ENCODE measurements around the gene BRMS1L. TPM values are rescaled to one million over a fixed set of nuclear protein-coding genes. Genes with fewer than 3 reads are reported as not detected.

The BRMS1L gene
- total and polyA plus RNA-seq, 2 of the 4 experiments (the other 2 are of a cell fraction), result 1.8 to 6.2 TPM

GRCh38 chr14:35829449-35829848 lies 3.3 kb downstream of the BRMS1L start:
- WGBS, 2 experiments (ENCODE audit: extremely low coverage in 2 of 2, insufficient read length in 1 of 2), result no CpG with 5 or more reads among the region's 1 CpG

More at GRCh38 chr14:35829449-35829848, 3.3 kb downstream of the BRMS1L start:
- ATAC-seq (ENCODE audit: low read depth) (no peak), DNase-seq (peak; percentile 73)
- no TSS peak for BruUV-seq (replicated peaks)
- ChIA-PET CTCF (no interaction called here), POLR2A (ENCODE audit: unreplicated experiment) (no interaction called here)
- no peak overlapping the region for H2AK5ac ChIP-seq (ENCODE audit: low read depth, low read length)
- dilution Hi-C loops (cut with HindIII; ENCODE audit: low sequenced_read_pairs, unreplicated experiment), result no loop called here
- no peak overlapping the region for H2BK5ac ChIP-seq (ENCODE audit: low read depth, low read length, poor library complexity, severe bottlenecking)
- no peaks in the 10 kb centered on the region for H3K36me3 ChIP-seq (ENCODE audit: control insufficient read depth, insufficient read depth, low read length)
- in situ Hi-C loops (cut with MboI; ENCODE audit: low sequenced_read_pairs), result no loop called here
- no peak overlapping the region for H4K8ac ChIP-seq (ENCODE audit: low read depth in 2 of 2, low read length in 2 of 2)
- H2AK9ac ChIP-seq (replicated peaks; ENCODE audit: low read depth, low read length, poor library complexity), result no peak overlapping the region
- H3K4ac ChIP-seq (ENCODE audit: low read depth, low read length), result no peak overlapping the region
- H3K4me3 ChIP-seq (ENCODE audit: insufficient read depth, low read depth, low read length), result no peak overlapping the region
- H4K20me1 ChIP-seq (ENCODE audit: insufficient read depth, low read length), result no peaks in the 10 kb centered on the region
- no peak overlapping the region for H4K5ac ChIP-seq (ENCODE audit: low read depth, low read length)
- TF ChIP-seq SMC3 (IDR thresholded peaks at IDR 0.05; ENCODE audit: low read depth, low read length), result no peak
- TF ChIP-seq FOS (IDR thresholded peaks at IDR 0.05; ENCODE audit: low read depth, low read length), result peak; percentile 28; the same call in 1 of the 2 replicates
- TF ChIP-seq POLR2A (IDR thresholded peaks at IDR 0.05; ENCODE audit: low read depth, low read length), result no peak
- no peak overlapping the region for H3K18ac ChIP-seq (ENCODE audit: low read depth, low read length)
- no peak overlapping the region for H3K14ac ChIP-seq (replicated peaks; ENCODE audit: low read depth, low read length)
- intact Hi-C loops (cut with micrococcal nuclease), result loop anchor here (5.0 kb wide), 1 partner anchor 263 kb away; no protein-coding TSS in a partner anchor
- no peak overlapping the region for H2BK20ac ChIP-seq (ENCODE audit: low read depth, low read length)
- H3K56ac ChIP-seq (ENCODE audit: extremely low read depth, insufficient read depth, low read length), result no peak overlapping the region
- no peak overlapping the region for H3K23ac ChIP-seq (ENCODE audit: low read depth, low read length)
- H3K9ac ChIP-seq (ENCODE audit: low read depth, low read length), result no peak overlapping the region
- peaks cover 3% of the 10 kb centered on the region for H3K9me1 ChIP-seq (ENCODE audit: insufficient read depth, low read length)
- H2AFZ ChIP-seq (replicated peaks; ENCODE audit: low read length, poor library complexity), result no peak overlapping the region
- no peak overlapping the region for H2BK15ac ChIP-seq (ENCODE audit: low read depth, low read length)
- no peak overlapping the region for H3K4me2 ChIP-seq (ENCODE audit: low read depth, low read length)
- no peaks in the 10 kb centered on the region for H3K4me1 ChIP-seq (ENCODE audit: control insufficient read depth, insufficient read depth, low read length)
- no peaks in the 10 kb centered on the region for H3K27me3 ChIP-seq (ENCODE audit: control insufficient read depth, insufficient read depth, low read length)
- H4K91ac ChIP-seq (ENCODE audit: insufficient read depth, low read depth, low read length), result no peak overlapping the region
- H3K27ac ChIP-seq (ENCODE audit: insufficient read depth, low read length), result no peak overlapping the region
- H3K9me3 ChIP-seq (ENCODE audit: control insufficient read depth, insufficient read depth, low read length), result no peaks in the 10 kb centered on the region
- H3K79me1 ChIP-seq (ENCODE audit: low read depth in 1 of 2, low read length in 2 of 2), result peaks cover 10 to 20% of the 10 kb centered on the region in 2 experiments
- H2BK120ac ChIP-seq (ENCODE audit: low read depth, low read length), result no peak overlapping the region

Data from IMR-90 (cell line).